ENCODE data around the gene THOP1.

THOP1 gene

GRCh38 chr19:2804156-2805004, 19.1 kb downstream of the THOP1 start:
- DNase-seq = no peak

GRCh38 chr19:2805261-2805900, 20.1 kb downstream of the THOP1 start:
- DNase-seq = no peak

- DNase-seq = no peak
Measured at GRCh38 chr19:2805991-2806649, 20.8 kb downstream of the THOP1 start.

- no peak for DNase-seq
Measured at GRCh38 chr19:2806736-2807378, 21.6 kb downstream of the THOP1 start.

- DNase-seq = no peak
Measured at GRCh38 chr19:2807379-2808128, 22.3 kb downstream of the THOP1 start.

- no peak for DNase-seq
Measured at GRCh38 chr19:2808129-2808941, 23.0 kb downstream of the THOP1 start.

GRCh38 chr19:2809387-2810140, 24.3 kb downstream of the THOP1 start:
- DNase-seq = no peak

GRCh38 chr19:2810141-2811091, 25.1 kb downstream of the THOP1 start:
- no peak for DNase-seq

- DNase-seq = no peak
Measured at GRCh38 chr19:2811221-2811722, 26.0 kb downstream of the THOP1 start.

- no peak for DNase-seq
Measured at GRCh38 chr19:2811735-2812413, 26.6 kb downstream of the THOP1 start.

GRCh38 chr19:2812414-2813234, 27.3 kb downstream of the THOP1 start:
- no peak for DNase-seq

GRCh38 chr19:2813235-2814160, 28.2 kb downstream of the THOP1 start:
- no peak for DNase-seq

- DNase-seq = no peak
Measured at GRCh38 chr19:2814426-2814825, 29.1 kb downstream of the THOP1 start.

- no peak for DNase-seq
Measured at GRCh38 chr19:2815191-2815614, 29.9 kb downstream of the THOP1 start.

- DNase-seq = no peak
Measured at GRCh38 chr19:2815923-2816322, 30.6 kb downstream of the THOP1 start.

- no peak for DNase-seq
Measured at GRCh38 chr19:2816641-2817040, 31.3 kb downstream of the THOP1 start.
